Gastrocnemius medialis (tissue), 4 donors: Measurements from ENCODE around the gene ZNF708. TPM values are rescaled to one million over a fixed set of nuclear protein-coding genes. Genes with fewer than 3 reads are reported as not detected.
"Not testable (repeated sequence)": the region's sequence is repeated elsewhere in the genome, so short reads cannot be mapped to it uniquely, and the experiment has no call there.

Experiments
- ATAC-seq, 2 donors: fragments of 150-250 bp; one replicate each; pipeline ENCODE4 v1.9.1; 2016
- DNase-seq, 2 donors: peaks; one replicate each; pipeline ENCODE4 v3.0.0-alpha.2; 2019
- H3K27ac ChIP-seq, 4 donors: fragments of 200-600 bp; sonication (generic); 1 replicate in 1 of 4; 2 replicates in 3 of 4; pipeline ENCODE4 v1.5.1; 2016 to 2018; ENCODE audit warnings: mild to moderate bottlenecking in 2 of 4, moderate library complexity in 1 of 4
- H3K27me3 ChIP-seq, 3 donors: fragments of 200-600 bp; sonication (generic) in 2 of 3; 1 replicate in 1 of 3; 2 replicates in 2 of 3; pipeline versions ENCODE4 v1.5.1 to v1.6.0; 2016 to 2019; ENCODE audit warnings: mild to moderate bottlenecking in 1 of 3, moderate library complexity in 1 of 3
- H3K36me3 ChIP-seq, 2 donors: fragments of 200-600 bp; sonication (generic) in 1 of 2; one replicate each; pipeline ENCODE4 v1.5.1; 2017 to 2018
- H3K4me1 ChIP-seq, 2 donors: fragments of 200-600 bp; sonication (generic) in 1 of 2; one replicate each; pipeline ENCODE4 v1.5.1; 2016 to 2017; ENCODE audit warnings: mild to moderate bottlenecking in 2 of 2
- H3K4me3 ChIP-seq, 4 donors: fragments of 200-600 bp; sonication (generic) in 3 of 4; 1 replicate in 1 of 4; 2 replicates in 3 of 4; pipeline ENCODE4 v1.5.1; 2016 to 2019; ENCODE audit warnings: mild to moderate bottlenecking in 2 of 4
- H3K9me3 ChIP-seq, 3 donors: fragments of 200-600 bp; sonication (generic) in 2 of 3; 1 replicate in 1 of 3; 2 replicates in 2 of 3; pipeline ENCODE4 v1.5.1; 2016 to 2019
- POLR2A ChIP-seq, 2 donors: fragments of 450-650 bp; IDR thresholded peaks; one replicate each; pipeline ENCODE4 v1.6.1; 2017; ENCODE audit warnings: antibody characterized with exemption in 2 of 2, mild to moderate bottlenecking in 2 of 2, moderate library complexity in 2 of 2
- in situ Hi-C, 4 donors: fragments of 200-750 bp; cut with MboI; loops; one replicate each; pipeline versions ENCODE4 v1.15.0 to v1.8.0; 2017; ENCODE audit warnings: low sequenced_read_pairs in 4 of 4
- intact Hi-C: fragments of 100-400 bp; cut with DNase I; formaldehyde crosslinking; loops from one replicate; pipeline ENCODE4 v1.15.1; 2023; ENCODE audit warnings: low total_unique reads
- total RNA-seq, 4 donors: library from RNA; depleted of rRNA; stranded (reverse); fragments of >200 nt; gene quantifications; one replicate each; pipeline versions ENCODE4 v1.1.0 to v1.2.3, GENCODE V29; 2016
- TF ChIP-seq, protein P1 (sequence below), 5 experiments: fragments of 450-650 bp in 3 of 5; fragments of 200-600 bp in 2 of 5; sonication (generic) in 2 of 5; IDR thresholded peaks in 4 of 5; conservative IDR thresholded peaks in 1 of 5; 1 replicate in 4 of 5; 2 replicates in 1 of 5; pipeline ENCODE4 v1.5.1; 2016 to 2019; ENCODE audit warnings: antibody characterized with exemption in 5 of 5, mild to moderate bottlenecking in 3 of 5, moderate library complexity in 3 of 5

The ZNF708 gene
- total RNA-seq: 1 to 10 TPM; 1.1 to 3.5 (median 3.1) TPM

- H3K36me3 ChIP-seq: peaks cover 0 to 13% of the 10 kb centered on the region in 2 donors
- no peaks in the 10 kb centered on the region for H3K9me3 ChIP-seq
- peak; percentile 78 to 87 for DNase-seq
- peak within 1 kb of the TSS; percentile 91 to 95 (median 93) for H3K27ac ChIP-seq
- peaks cover 3 to 14% of the 10 kb centered on the region in 2 donors for H3K4me1 ChIP-seq
- TF ChIP-seq POLR2A (IDR thresholded peaks at IDR 0.05): peak; percentile 70 to 71
- TF ChIP-seq, protein P1, sequence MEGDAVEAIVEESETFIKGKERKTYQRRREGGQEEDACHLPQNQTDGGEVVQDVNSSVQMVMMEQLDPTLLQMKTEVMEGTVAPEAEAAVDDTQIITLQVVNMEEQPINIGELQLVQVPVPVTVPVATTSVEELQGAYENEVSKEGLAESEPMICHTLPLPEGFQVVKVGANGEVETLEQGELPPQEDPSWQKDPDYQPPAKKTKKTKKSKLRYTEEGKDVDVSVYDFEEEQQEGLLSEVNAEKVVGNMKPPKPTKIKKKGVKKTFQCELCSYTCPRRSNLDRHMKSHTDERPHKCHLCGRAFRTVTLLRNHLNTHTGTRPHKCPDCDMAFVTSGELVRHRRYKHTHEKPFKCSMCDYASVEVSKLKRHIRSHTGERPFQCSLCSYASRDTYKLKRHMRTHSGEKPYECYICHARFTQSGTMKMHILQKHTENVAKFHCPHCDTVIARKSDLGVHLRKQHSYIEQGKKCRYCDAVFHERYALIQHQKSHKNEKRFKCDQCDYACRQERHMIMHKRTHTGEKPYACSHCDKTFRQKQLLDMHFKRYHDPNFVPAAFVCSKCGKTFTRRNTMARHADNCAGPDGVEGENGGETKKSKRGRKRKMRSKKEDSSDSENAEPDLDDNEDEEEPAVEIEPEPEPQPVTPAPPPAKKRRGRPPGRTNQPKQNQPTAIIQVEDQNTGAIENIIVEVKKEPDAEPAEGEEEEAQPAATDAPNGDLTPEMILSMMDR (IDR thresholded peaks at IDR 0.05 in 4 of 5, conservative IDR thresholded peaks at IDR 0.05 in 1 of 5): no peak
- peak within 1 kb of the TSS; percentile 73 to 88 (median 83) for H3K4me3 ChIP-seq
- intact Hi-C loops (loop anchor here (1.0 to 2.0 kb wide), 3 partner anchors 30 to 176 kb away; partner anchors contain the start of genes ZNF429, ZNF493 and ZNF738), in situ Hi-C loops (no loop called here)
- peak; percentile 100 for ATAC-seq
- H3K27me3 ChIP-seq: no peaks in the 10 kb centered on the region
Measured at GRCh38 chr19:21328885-21329605, at the start of gene ZNF708. Gene ZNF708, minus strand, starts transcription at chr19:21329410. Its CDS starts 198 bp downstream, at chr19:21329212.

GRCh38 chr19:21362291-21362690 lies 33.1 kb upstream of the ZNF708 start:
- Histone ChIP-seq H3K4me1 (peaks cover 0 to 4% of the 10 kb centered on the region in 2 donors), H3K27ac (no peak overlapping the region), H3K36me3 (no peaks in the 10 kb centered on the region), H3K4me3 (no peak overlapping the region), H3K9me3 (no peaks in the 10 kb centered on the region), H3K27me3 (no peaks in the 10 kb centered on the region)
- intact Hi-C loops (no loop called here), in situ Hi-C loops (no loop called here)
- DNase-seq: no peak
- TF ChIP-seq, protein P1 (IDR thresholded peaks at IDR 0.05 in 4 of 5, conservative IDR thresholded peaks at IDR 0.05 in 1 of 5): no peak
- TF ChIP-seq POLR2A (IDR thresholded peaks at IDR 0.05): no peak
- no peak for ATAC-seq

GRCh38 chr19:21358768-21359451 lies 29.7 kb upstream of the ZNF708 start, which contains the start of gene ZNF738:
Gene ZNF738, plus strand, starts transcription at chr19:21359000. Its CDS starts 141 bp downstream, at chr19:21359141.
- intact Hi-C loops (loop anchor here (2.0 kb wide), 1 partner anchor 30 kb away; the partner anchor contains the start of gene ZNF708), in situ Hi-C loops (no loop called here)
- peak within 1 kb of the TSS; percentile 68 to 73 (median 71) for H3K27ac ChIP-seq
- peak within 1 kb of the TSS; percentile 63 to 78 (median 72) for H3K4me3 ChIP-seq
- H3K27me3 ChIP-seq: no peaks in the 10 kb centered on the region
- peak in 1 of 2 donors; percentile 39 for TF ChIP-seq POLR2A (IDR thresholded peaks at IDR 0.05)
- TF ChIP-seq, protein P1 (IDR thresholded peaks at IDR 0.05 in 4 of 5, conservative IDR thresholded peaks at IDR 0.05 in 1 of 5): no peak
- no peaks in the 10 kb centered on the region for H3K36me3 ChIP-seq
- no peaks in the 10 kb centered on the region for H3K9me3 ChIP-seq
- H3K4me1 ChIP-seq: peaks cover 0 to 4% of the 10 kb centered on the region in 2 donors
- ATAC-seq (peak; percentile 91 to 99), DNase-seq (peak; percentile 76 to 84)

GRCh38 chr19:21352830-21353229 lies 23.6 kb upstream of the ZNF708 start:
- Histone ChIP-seq H3K4me3 (no peak overlapping the region), H3K9me3 (no peaks in the 10 kb centered on the region), H3K27me3 (no peaks in the 10 kb centered on the region), H3K36me3 (no peaks in the 10 kb centered on the region), H3K27ac (no peak overlapping the region), H3K4me1 (no peaks in the 10 kb centered on the region)
- TF ChIP-seq POLR2A (IDR thresholded peaks at IDR 0.05): no peak
- TF ChIP-seq, protein P1 (IDR thresholded peaks at IDR 0.05 in 4 of 5, conservative IDR thresholded peaks at IDR 0.05 in 1 of 5): no peak
- in situ Hi-C loops: no loop called here
- intact Hi-C loops: no loop called here
- ATAC-seq: no peak
- no peak for DNase-seq

DNA sequence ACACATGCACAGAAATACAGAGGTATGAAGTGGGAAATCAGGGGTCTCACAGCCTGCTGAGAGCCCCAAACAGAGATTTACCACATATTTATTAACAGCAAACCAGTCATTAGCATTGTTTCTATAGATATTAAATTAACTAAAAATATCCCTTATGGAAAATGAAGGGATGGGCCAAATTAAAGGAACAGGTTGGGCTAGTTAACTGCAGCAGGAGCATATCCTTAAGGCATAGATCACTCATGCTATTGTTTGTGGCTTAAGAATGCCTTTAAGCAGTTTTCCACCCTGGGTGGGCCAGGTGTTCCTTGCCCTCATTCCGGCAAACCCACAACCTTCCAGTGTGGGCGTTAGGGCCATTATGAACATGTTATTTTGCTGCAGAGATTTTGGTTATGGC lies 15.6 kb upstream of the ZNF708 start:
- ATAC-seq, DNase-seq: not testable (repeated sequence)

More for the DNA sequence above, 15.6 kb upstream of the ZNF708 start:
- H3K27me3 ChIP-seq, H3K4me3 ChIP-seq, in situ Hi-C loops, H3K9me3 ChIP-seq, intact Hi-C loops, H3K27ac ChIP-seq, H3K36me3 ChIP-seq, H3K4me1 ChIP-seq: not testable (repeated sequence)
